Measurements from ENCODE around the gene S100A16. TPM values are rescaled to one million over a fixed set of nuclear protein-coding genes. Genes with fewer than 3 reads are reported as not detected.
"Not testable (repeated sequence)": the region's sequence is repeated elsewhere in the genome, so short reads cannot be mapped to it uniquely, and the experiment has no call there.

Gene S100A16
- total RNA-seq, 1 donor from 2014 or later: 429 TPM

GRCh38 chr1:153588033-153588432 is 24.9 kb downstream of the S100A16 start:
- not testable (repeated sequence) for DNase-seq (ENCODE audit: low read depth in 2 of 2)

DNA sequence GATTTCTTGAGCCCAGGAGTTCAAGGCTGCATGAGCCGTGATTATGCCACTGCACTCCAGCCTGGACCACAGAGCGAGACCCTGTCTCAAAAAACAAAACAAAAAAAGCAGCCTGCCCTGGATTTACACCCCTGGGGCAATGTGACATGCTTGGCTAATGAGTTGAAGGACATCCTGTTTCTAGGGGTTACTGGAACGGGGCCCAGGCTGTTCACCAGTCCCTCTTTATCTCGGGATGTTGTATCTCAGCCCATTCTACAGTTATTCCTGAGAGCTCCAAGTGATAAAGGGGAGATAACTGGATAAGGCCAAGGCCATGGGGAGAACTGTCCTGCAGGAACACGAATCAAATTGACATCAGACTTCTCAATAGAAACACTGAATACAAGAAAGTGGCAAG is 25.6 kb downstream of the S100A16 start:
- DNase-seq (ENCODE audit: low read depth in 2 of 2): peak in 1 of 2 donors; percentile 18

DNA sequence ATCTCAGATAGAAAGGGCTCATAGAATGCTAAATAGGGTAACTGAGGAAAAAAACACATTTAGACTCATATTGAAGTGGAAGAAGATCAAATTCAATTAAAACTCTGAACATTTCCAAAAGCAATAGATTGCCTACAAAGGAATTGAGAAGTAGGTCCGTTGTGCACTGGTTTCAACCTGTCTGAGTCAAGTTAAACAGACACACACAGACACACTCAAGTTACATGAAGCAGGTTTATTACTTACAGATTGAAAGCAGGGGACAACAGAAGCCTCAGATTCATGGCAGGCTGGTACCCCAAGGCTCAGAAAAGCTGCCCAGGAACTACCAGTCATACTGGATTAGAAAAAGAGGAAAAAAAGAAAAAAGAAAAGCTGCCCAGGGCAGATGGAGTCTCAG is 26.6 kb downstream of the S100A16 start:
- no peak for DNase-seq (ENCODE audit: low read depth in 2 of 2)

DNA sequence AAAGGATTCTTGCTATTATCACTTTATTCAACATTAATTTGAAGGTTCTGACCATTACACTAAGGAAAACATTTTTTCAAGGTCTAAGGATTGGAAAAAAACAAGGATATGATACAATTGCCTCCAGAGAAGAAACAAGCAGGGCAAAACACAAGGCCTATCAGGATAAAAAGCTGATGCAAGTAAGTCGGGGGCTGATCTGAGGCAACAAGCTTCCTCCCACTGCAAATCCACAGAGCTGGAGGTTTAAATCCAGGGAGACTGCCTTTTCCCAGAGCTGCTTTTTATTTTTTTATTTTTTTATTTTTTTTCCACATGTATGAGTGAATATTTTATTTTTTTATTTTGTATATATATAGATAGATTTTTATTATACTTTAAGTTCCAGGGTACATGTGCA is 27.9 kb downstream of the S100A16 start:
- no peak for DNase-seq (ENCODE audit: low read depth in 2 of 2)

GRCh38 chr1:153583976-153584375 is 29.0 kb downstream of the S100A16 start:
- DNase-seq (ENCODE audit: low read depth in 2 of 2): no peak

- not testable (repeated sequence) for DNase-seq (ENCODE audit: low read depth in 2 of 2)
Measured at GRCh38 chr1:153583514-153583913, 29.4 kb downstream of the S100A16 start.

GRCh38 chr1:153582836-153583235 is 30.1 kb downstream of the S100A16 start:
- not testable (repeated sequence) for DNase-seq (ENCODE audit: low read depth in 2 of 2)

DNA sequence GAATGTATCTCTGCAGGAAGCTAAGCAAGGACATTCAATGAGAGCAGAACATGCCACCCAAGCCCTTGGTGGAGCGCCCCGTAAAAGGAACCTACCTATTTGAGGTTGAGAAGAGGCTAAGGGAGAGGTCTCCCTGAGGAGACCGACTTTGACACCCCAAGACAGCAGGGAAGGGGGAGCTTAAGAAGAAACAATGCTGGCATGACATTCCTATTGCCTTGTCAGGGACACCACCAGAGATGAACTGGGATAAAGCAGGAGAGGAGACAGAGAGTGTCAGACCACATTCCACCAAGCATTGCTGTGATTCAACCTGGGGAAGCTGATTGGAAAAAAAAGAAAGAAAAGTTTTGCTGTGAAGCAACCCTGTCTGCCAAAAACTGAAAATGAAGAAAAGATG is 34.0 kb downstream of the S100A16 start:
- no peak for DNase-seq (ENCODE audit: low read depth in 2 of 2)

- DNase-seq (ENCODE audit: low read depth in 2 of 2): no peak
Measured at GRCh38 chr1:153578490-153578889, 34.4 kb downstream of the S100A16 start.

- DNase-seq (ENCODE audit: low read depth in 2 of 2): no peak
Measured at GRCh38 chr1:153577624-153578051, 35.3 kb downstream of the S100A16 start.

GRCh38 chr1:153577138-153577537 is 35.8 kb downstream of the S100A16 start:
- DNase-seq (ENCODE audit: low read depth in 2 of 2): no peak

DNA sequence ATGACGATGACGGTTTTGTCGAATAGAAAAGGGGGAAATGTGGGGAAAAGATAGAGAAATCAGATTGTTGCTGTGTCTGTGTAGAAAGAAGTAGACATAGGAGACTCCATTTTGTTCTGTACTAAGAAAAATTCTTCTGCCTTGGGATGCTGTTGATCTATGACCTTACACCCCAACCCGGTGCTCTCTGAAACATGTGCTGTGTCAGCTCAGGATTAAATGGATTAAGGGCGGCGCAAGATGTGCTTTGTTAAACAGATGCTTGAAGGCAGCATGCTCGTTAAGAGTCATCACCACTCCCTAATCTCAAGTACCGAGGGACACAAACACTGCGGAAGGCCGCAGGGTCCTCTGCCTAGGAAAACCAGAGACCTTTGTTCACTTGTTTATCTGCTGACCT is 37.4 kb downstream of the S100A16 start:
- DNase-seq (ENCODE audit: low read depth in 2 of 2): not testable (repeated sequence)

DNA sequence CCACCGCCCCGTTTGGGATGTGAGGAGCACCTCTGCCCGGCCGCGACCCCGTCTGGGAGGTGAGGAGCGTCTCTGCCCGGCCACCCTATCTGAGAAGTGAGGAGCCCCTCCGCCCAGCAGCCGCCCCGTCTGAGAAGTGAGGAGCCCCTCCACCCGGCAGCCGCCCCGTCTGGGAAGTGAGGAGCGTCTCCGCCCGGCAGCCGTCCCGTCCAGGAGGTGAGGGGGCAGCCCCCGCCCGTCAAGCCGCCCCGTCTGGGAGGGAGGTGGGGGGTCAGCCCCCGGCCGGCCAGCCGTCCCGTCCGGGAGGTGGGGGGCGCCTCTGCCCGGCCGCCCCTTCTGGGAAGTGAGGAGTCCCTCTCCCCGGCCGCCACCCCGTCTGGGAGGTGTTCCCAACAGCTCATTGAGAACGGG is 37.9 kb downstream of the S100A16 start:
- DNase-seq (ENCODE audit: low read depth in 2 of 2): not testable (repeated sequence)

DNA sequence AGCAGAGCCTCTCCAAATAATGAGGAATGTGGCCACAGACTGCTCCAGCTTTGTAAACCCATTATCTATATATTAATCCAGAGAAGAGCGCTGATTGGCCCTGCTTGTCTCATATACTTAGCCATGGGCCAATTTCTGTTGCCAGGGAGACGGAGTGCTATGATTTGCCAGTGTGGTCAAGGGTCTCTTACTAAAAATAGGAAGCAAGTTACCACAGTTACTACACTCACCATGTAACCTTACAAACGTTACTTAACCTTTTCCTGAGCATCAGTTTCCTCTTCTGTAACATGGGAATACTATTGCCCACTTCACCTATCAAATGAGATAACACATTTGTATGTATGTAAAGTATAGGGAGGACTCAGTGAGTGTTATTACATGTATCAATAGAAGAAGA is 39.6 kb downstream of the S100A16 start:
- peak in 1 of 2 donors; percentile 26 for DNase-seq (ENCODE audit: low read depth in 2 of 2)

GRCh38 chr1:153572569-153573015 is 40.3 kb downstream of the S100A16 start:
- DNase-seq (ENCODE audit: low read depth in 2 of 2): peak; percentile 89 to 96

DNA sequence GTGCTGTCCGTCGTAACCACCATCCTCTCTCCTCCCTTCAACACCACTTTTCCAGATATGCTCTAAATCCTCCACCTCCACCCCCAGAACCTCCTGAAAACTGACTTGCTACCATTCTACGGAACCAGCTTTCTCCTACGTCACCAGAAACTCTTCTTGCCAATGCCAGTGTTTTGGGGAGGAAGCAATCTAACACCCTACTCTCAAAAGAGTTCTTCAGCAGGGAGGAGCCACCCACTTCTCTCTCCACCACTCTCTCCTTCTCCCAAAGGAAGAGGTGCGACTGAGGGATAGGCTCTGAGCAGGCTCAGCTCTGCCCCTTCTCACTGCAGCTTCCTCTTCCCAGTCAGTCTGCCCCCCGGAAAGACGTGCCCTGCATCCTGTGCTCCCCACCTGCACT is 41.2 kb downstream of the S100A16 start:
- no peak for DNase-seq (ENCODE audit: low read depth in 2 of 2)

GRCh38 chr1:153570874-153571273 is 42.1 kb downstream of the S100A16 start:
- DNase-seq (ENCODE audit: low read depth in 2 of 2): no peak

- DNase-seq (ENCODE audit: low read depth in 2 of 2): no peak
Measured at GRCh38 chr1:153569465-153569864, 43.5 kb downstream of the S100A16 start.

- DNase-seq (ENCODE audit: low read depth in 2 of 2): peak; percentile 71 to 91
Measured at GRCh38 chr1:153568367-153569099, 44.4 kb downstream of the S100A16 start.

GRCh38 chr1:153567621-153568366 is 45.1 kb downstream of the S100A16 start:
- DNase-seq (ENCODE audit: low read depth in 2 of 2): peak in 1 of 2 donors; percentile 65

GRCh38 chr1:153566414-153567371 is 46.2 kb downstream of the S100A16 start:
- DNase-seq (ENCODE audit: low read depth in 2 of 2): peak; percentile 70 to 98
